ENCODE measurements around the gene WFDC12.

WFDC12 gene

GRCh38 chr20:45087814-45088213 lies 36.5 kb downstream of the WFDC12 start:
- TF ChIP-seq CTCF (IDR thresholded peaks at IDR 0.05; ENCODE audit: low read depth, low read length, missing control alignments): no peak
- H3K4me3 ChIP-seq (replicated peaks; ENCODE audit: low read depth, low read length): no peak overlapping the region
- DNase-seq (ENCODE audit: extremely low read depth, low read depth): no peak

GRCh38 chr20:45087097-45087790 lies 37.0 kb downstream of the WFDC12 start:
- no peak overlapping the region for H3K4me3 ChIP-seq (replicated peaks; ENCODE audit: low read depth, low read length)
- no peak for DNase-seq (ENCODE audit: extremely low read depth, low read depth)
- TF ChIP-seq CTCF (IDR thresholded peaks at IDR 0.05; ENCODE audit: low read depth, low read length, missing control alignments): no peak

GRCh38 chr20:45085867-45086266 lies 38.4 kb downstream of the WFDC12 start:
- TF ChIP-seq CTCF (IDR thresholded peaks at IDR 0.05; ENCODE audit: low read depth, low read length, missing control alignments): no peak

GRCh38 chr20:45085289-45085688 lies 39.0 kb downstream of the WFDC12 start:
- no peak for DNase-seq (ENCODE audit: extremely low read depth, low read depth)
- no peak for TF ChIP-seq CTCF (IDR thresholded peaks at IDR 0.05; ENCODE audit: low read depth, low read length, missing control alignments)
- H3K4me3 ChIP-seq (replicated peaks; ENCODE audit: low read depth, low read length): no peak overlapping the region

More at GRCh38 chr20:45085867-45086266, 38.4 kb downstream of the WFDC12 start:
- no peak overlapping the region for H3K4me3 ChIP-seq (replicated peaks; ENCODE audit: low read depth, low read length)
- no peak for DNase-seq (ENCODE audit: extremely low read depth, low read depth)

- TF ChIP-seq CTCF (IDR thresholded peaks at IDR 0.05; ENCODE audit: low read depth, low read length, missing control alignments): no peak
- DNase-seq (ENCODE audit: extremely low read depth, low read depth): no peak
- H3K4me3 ChIP-seq (replicated peaks; ENCODE audit: low read depth, low read length): no peak overlapping the region
Measured at GRCh38 chr20:45083127-45083526, 41.1 kb downstream of the WFDC12 start.

- TF ChIP-seq CTCF (IDR thresholded peaks at IDR 0.05; ENCODE audit: low read depth, low read length, missing control alignments): no peak
- H3K4me3 ChIP-seq (replicated peaks; ENCODE audit: low read depth, low read length): no peak overlapping the region
- no peak for DNase-seq (ENCODE audit: extremely low read depth, low read depth)
Measured at GRCh38 chr20:45082468-45082867, 41.8 kb downstream of the WFDC12 start.

All from HFF-Myc (cell line).